GM23248 (cell line): ENCODE measurements around the gene NCCRP1. TPM values are rescaled to one million over a fixed set of nuclear protein-coding genes. Genes with fewer than 3 reads are reported as not detected.
A peak's percentile ranks its signal among the peaks of the same experiment; 100 is the strongest.

Source experiments
- DNase-seq: peaks from one replicate; pipeline ENCODE4 v3.0.0-alpha.2; 2015
- H2AFZ ChIP-seq: fragments of 200-600 bp; sonication (generic); 2 replicates; pipeline ENCODE4 v1.6.1; 2016; ENCODE audit warnings: antibody characterized with exemption
- H3F3A ChIP-seq: fragments of 200-600 bp; sonication (generic); 2 replicates; pipeline ENCODE4 v1.6.1; 2016; ENCODE audit warnings: mild to moderate bottlenecking, antibody characterized with exemption, mixed run types; ENCODE audit not compliant: insufficient read depth
- H3K27ac ChIP-seq: fragments of 200-600 bp; sonication (generic); 2 replicates; pipeline ENCODE4 v1.5.1; 2016; ENCODE audit warnings: mild to moderate bottlenecking
- H3K27me3 ChIP-seq: fragments of 200-600 bp; sonication (generic); replicated peaks from 2 replicates; pipeline ENCODE4 v1.6.1; 2016; ENCODE audit warnings: mild to moderate bottlenecking; ENCODE audit not compliant: insufficient read depth
- H3K36me3 ChIP-seq: fragments of 200-600 bp; sonication (generic); 2 replicates; pipeline ENCODE4 v1.6.1; 2016; ENCODE audit warnings: low read depth, mild to moderate bottlenecking
- H3K4me1 ChIP-seq: fragments of 200-600 bp; sonication (generic); 2 replicates; pipeline ENCODE4 v1.6.1; 2016; ENCODE audit warnings: mild to moderate bottlenecking; ENCODE audit not compliant: insufficient read depth
- H3K4me2 ChIP-seq: fragments of 200-600 bp; sonication (generic); one replicate; pipeline ENCODE4 v1.6.1; 2016; ENCODE audit warnings: mild to moderate bottlenecking; ENCODE audit not compliant: unreplicated experiment
- H3K4me3 ChIP-seq: fragments of 200-600 bp; sonication (generic); 2 replicates; pipeline ENCODE4 v1.5.1; 2016; ENCODE audit warnings: mild to moderate bottlenecking
- H3K79me2 ChIP-seq: fragments of 200-600 bp; sonication (generic); 2 replicates; pipeline ENCODE4 v1.6.1; 2016; ENCODE audit warnings: mild to moderate bottlenecking; ENCODE audit not compliant: insufficient read depth
- H3K9ac ChIP-seq: fragments of 200-600 bp; sonication (generic); 2 replicates; pipeline ENCODE4 v1.6.1; 2016; ENCODE audit warnings: mild to moderate bottlenecking
- H3K9me2 ChIP-seq: fragments of 200-600 bp; sonication (generic); 2 replicates; pipeline ENCODE4 v1.6.1; 2016; ENCODE audit warnings: mixed run types, mild to moderate bottlenecking, moderate library complexity; ENCODE audit not compliant: insufficient read depth
- H3K9me3 ChIP-seq: fragments of 200-600 bp; sonication (generic); one replicate; pipeline ENCODE4 v1.6.1; 2017; ENCODE audit warnings: low read depth
- H4K20me1 ChIP-seq: fragments of 200-600 bp; sonication (generic); 2 replicates; pipeline ENCODE4 v1.6.0; 2016; ENCODE audit not compliant: insufficient read depth
- EZH2 ChIP-seq: fragments of 200-600 bp; sonication (generic); IDR thresholded peaks from 2 replicates; pipeline ENCODE4 v1.6.1; 2018; ENCODE audit warnings: antibody characterized with exemption, mild to moderate bottlenecking; ENCODE audit not compliant: insufficient read depth, poor library complexity, severe bottlenecking
- EZH2phosphoT487 ChIP-seq: fragments of 200-600 bp; sonication (generic); IDR thresholded peaks from 2 replicates; pipeline ENCODE4 v1.6.1; 2018; ENCODE audit warnings: antibody characterized with exemption, moderate library complexity, mild to moderate bottlenecking, low read depth; ENCODE audit not compliant: insufficient read depth
- WGBS, 2 experiments: methylation state at CpG; one replicate each; pipeline ENCODE4 v1.1.6; 2015 to 2017; ENCODE audit warnings: low lambda C conversion rate in 2 of 2, low coverage in 1 of 2; ENCODE audit errors: missing lambda C conversion rate in 2 of 2; 5-methylcytosine and 5-hydroxymethylcytosine counted together
- in situ Hi-C: fragments of 300-500 bp; cut with MboI; formaldehyde crosslinking; loops from 2 replicates; pipeline ENCODE4 v1.15.0; 2020
- polyA plus RNA-seq: library from polyadenylated mRNA; unstranded; fragments of >200 nt; fragmentation: Nextera tagmentation; extraction: Ambion mirVana; gene quantifications from 2 replicates; pipeline ENCODE4 v1.2.1, GENCODE V29; 2016
- total RNA-seq: library from RNA; depleted of rRNA; stranded (reverse); fragments of >200 nt; shearing (Covaris generic); gene quantifications from 2 replicates; pipeline ENCODE4 v1.2.3, GENCODE V29; 2014

Gene NCCRP1
- total and polyA plus RNA-seq, 2 experiments from 2014 or later = not detected

GRCh38 chr19:39199025-39199424 lies 2.3 kb downstream of the NCCRP1 start:
- Histone ChIP-seq H3K27me3 (peaks cover 63% of the 10 kb centered on the region), H3K9me2 (no peaks in the 10 kb centered on the region), H3K4me2 (no peak overlapping the region), H3K27ac (no peak overlapping the region), H2AFZ (peak overlapping the region; percentile 47; the same call in 1 of the 2 replicates), H3K79me2 (no peaks in the 10 kb centered on the region), H3K9ac (no peak overlapping the region), H3K36me3 (no peaks in the 10 kb centered on the region), H3K4me1 (no peaks in the 10 kb centered on the region; the same call in 1 of the 2 replicates), H3F3A (no peaks in the 10 kb centered on the region), H3K9me3 (no peaks in the 10 kb centered on the region), H4K20me1 (no peaks in the 10 kb centered on the region), H3K4me3 (no peak overlapping the region)
- in situ Hi-C loops = no loop called here
- TF ChIP-seq EZH2phosphoT487 (no peak), EZH2 (no peak)
- peak; percentile 79 for DNase-seq
- 2 to 5% methylated on average over 10 to 11 of the region's 11 CpGs for WGBS, 2 experiments

- no peaks in the 10 kb centered on the region for H3K9me3 ChIP-seq
- no peak overlapping the region for H3K9ac ChIP-seq
- no peak overlapping the region for H2AFZ ChIP-seq
- H3K27ac ChIP-seq = no peak overlapping the region
- no peaks in the 10 kb centered on the region for H3K9me2 ChIP-seq
- no peak for TF ChIP-seq EZH2phosphoT487
- TF ChIP-seq EZH2 = no peak
- no peak overlapping the region for H3K4me2 ChIP-seq
- no peaks in the 10 kb centered on the region for H3K36me3 ChIP-seq
- H3K27me3 ChIP-seq = peaks cover 62% of the 10 kb centered on the region
- 79% methylated on average over 21 to 32 of the region's 32 CpGs for WGBS, 2 experiments
- DNase-seq = no peak
- no peaks in the 10 kb centered on the region for H4K20me1 ChIP-seq
- H3K4me3 ChIP-seq = no peak overlapping the region
- no peaks in the 10 kb centered on the region for H3F3A ChIP-seq
- H3K4me1 ChIP-seq = no peaks in the 10 kb centered on the region; the same call in 1 of the 2 replicates
- no peaks in the 10 kb centered on the region for H3K79me2 ChIP-seq
- in situ Hi-C loops = no loop called here
These were observed 3.5 kb downstream of the NCCRP1 start for GRCh38 chr19:39200066-39200802.

- in situ Hi-C loops = no loop called here
- Histone ChIP-seq H3K4me3 (no peak overlapping the region), H2AFZ (no peak overlapping the region), H3F3A (no peaks in the 10 kb centered on the region), H4K20me1 (no peaks in the 10 kb centered on the region), H3K36me3 (no peaks in the 10 kb centered on the region), H3K4me1 (no peaks in the 10 kb centered on the region; the same call in 1 of the 2 replicates), H3K9ac (no peak overlapping the region), H3K9me2 (no peaks in the 10 kb centered on the region), H3K4me2 (no peak overlapping the region), H3K27me3 (peaks cover 57% of the 10 kb centered on the region), H3K27ac (no peak overlapping the region), H3K9me3 (no peaks in the 10 kb centered on the region), H3K79me2 (no peaks in the 10 kb centered on the region)
- 70 to 78% methylated on average over 3 of the region's 3 CpGs for WGBS, 2 experiments
- TF ChIP-seq EZH2phosphoT487 (no peak), EZH2 (no peak)
- no peak for DNase-seq
These were observed 4.0 kb downstream of the NCCRP1 start for GRCh38 chr19:39200803-39201115.

- Histone ChIP-seq H3K9ac (no peak overlapping the region), H3K79me2 (no peaks in the 10 kb centered on the region), H4K20me1 (no peaks in the 10 kb centered on the region), H3K27me3 (peaks cover 41% of the 10 kb centered on the region), H3K36me3 (no peaks in the 10 kb centered on the region), H3K4me3 (no peak overlapping the region), H2AFZ (no peak overlapping the region), H3K4me1 (no peaks in the 10 kb centered on the region), H3K4me2 (no peak overlapping the region), H3K9me2 (no peaks in the 10 kb centered on the region), H3K27ac (no peak overlapping the region), H3F3A (no peaks in the 10 kb centered on the region), H3K9me3 (no peaks in the 10 kb centered on the region)
- TF ChIP-seq EZH2phosphoT487 (no peak), EZH2 (no peak)
- 94 to 100% methylated on average over 1 of the region's 1 CpG for WGBS, 2 experiments
- no peak for DNase-seq
- in situ Hi-C loops = no loop called here
These were observed 6.2 kb downstream of the NCCRP1 start for GRCh38 chr19:39202998-39203355.
